ENCODE measurements around the gene EML4.

GRCh38 chr2:42186945-42187632, 17.9 kb downstream of the EML4 start:
- TF ChIP-seq POLR2A (IDR thresholded peaks at IDR 0.05) (no peak), CTCF (IDR thresholded peaks at IDR 0.05) (no peak)

All from tibial nerve (tissue), 3 donors.